Stimulated activated naive CD4-positive, alpha-beta T cell (primary cell): ENCODE measurements around the gene CNOT3.
"Not testable (repeated sequence)": the region's sequence is repeated elsewhere in the genome, so short reads cannot be mapped to it uniquely, and the experiment has no call there.

Experiments used
- DNase-seq, 6 experiments: peaks; one replicate each; lab custom pipeline; 2025; lab: John Stamatoyannopoulos, UW

The CNOT3 gene

DNA sequence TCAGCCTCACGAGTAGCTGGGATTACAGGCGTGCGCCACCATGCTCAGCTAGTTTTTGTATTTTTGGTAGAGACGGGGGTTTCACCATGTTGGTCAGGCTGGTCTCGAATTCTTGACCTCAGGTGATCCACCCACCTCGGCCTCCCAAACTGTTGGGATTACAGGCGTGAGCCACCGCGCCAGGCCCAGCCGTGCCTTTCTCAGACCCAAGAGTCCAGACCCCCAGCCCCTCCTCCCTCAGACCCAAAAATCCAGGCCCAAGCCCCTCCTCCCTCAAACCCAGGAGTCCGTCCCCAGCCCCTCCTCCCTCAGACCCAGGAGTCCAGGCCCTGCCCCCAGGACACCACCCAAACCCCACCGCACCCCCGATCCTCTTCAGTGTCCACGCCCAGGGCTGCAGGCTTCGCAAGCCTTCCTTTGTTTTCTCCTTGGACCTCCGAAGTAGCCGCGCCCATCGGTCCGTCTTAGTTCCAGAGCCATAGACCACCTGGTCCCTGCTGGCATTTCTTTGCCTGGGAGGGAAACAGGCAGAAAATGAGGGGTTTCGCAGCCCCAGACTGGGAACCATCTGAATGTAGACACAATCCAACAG, 31.7 kb downstream of the CNOT3 start:
- no peak for DNase-seq

DNA sequence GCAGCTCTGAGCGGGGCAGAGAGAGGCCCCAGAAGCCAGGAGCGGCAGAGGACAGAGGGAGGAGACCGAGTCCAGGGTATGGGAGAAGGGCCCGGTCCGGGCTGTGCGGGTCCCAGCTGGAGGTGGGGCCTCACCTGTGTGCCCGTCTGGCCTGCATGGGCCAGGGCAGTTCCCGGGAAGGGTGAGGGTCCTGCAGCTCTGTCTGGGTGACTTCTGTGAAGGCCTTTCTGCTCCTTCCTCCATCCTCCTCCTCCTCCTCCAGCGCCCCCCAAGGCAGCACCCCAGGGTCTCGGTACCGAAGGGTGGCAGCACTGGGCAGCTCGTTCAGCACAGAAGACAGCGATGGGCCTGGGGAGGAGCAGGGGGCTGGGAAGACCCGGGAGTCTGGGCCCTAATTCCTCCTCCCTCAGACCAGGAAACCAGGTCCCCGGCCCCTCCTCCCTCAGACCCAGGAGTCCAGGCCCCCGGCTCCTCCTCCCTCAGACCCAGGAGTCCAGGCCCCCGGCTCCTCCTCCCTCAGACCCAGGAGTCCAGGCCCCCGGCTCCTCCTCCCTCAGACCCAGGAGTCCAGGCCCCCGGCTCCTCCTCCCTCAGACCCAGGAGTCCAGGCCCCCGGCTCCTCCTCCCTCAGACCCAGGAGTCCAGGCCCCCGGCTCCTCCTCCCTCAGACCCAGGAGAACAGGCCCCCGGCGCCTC, 34.3 kb downstream of the CNOT3 start:
- DNase-seq: not testable (repeated sequence)

DNA sequence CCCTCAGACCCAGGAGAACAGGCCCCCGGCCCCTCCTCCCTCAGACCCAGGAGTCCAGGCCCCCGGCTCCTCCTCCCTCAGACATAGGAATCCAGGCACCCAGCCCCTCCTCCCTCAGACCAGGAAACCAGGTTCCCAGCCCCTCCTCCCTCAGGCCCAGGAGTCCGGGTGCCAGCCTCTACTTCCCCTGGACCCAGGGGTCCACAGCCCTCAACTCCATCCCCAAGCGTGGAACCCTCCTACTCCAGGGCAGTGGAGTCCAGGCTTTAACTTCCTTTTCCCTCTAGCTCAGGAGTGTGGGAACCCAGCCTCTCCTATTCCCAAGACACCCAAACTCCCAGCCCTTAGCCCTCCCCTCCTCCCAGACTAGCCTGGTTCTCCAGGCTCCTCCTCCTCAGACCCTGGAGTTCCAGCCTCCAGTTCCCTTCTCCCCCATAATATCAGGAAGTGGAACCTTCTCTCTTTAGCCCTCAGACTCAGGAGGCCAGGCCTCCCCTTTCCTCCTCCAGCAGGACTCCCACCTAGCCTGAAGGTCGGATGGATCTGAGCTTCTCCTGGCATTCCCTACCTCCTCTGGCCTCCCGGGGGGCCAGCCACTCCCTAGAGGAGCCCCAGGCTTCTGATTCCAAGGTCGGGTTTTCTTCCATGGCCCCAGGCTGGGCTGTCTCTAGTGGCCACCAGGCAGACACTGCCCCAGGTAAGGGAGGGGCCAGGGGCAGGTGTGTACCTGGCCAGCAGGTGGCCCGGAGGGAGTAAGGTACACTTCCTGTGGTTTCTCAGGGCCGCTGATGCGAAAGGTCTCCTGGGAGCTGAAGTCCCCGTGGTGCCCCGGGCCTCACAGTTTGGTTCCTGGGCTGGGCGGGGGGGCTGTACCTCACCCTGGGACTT, 35.2 kb downstream of the CNOT3 start, which contains the start of gene TMC4:
Gene TMC4 (minus strand): TSS at position 690 of the 888 bp plus-strand sequence. CDS start 43 bp downstream, at position 647.
- no peak for DNase-seq

DNA sequence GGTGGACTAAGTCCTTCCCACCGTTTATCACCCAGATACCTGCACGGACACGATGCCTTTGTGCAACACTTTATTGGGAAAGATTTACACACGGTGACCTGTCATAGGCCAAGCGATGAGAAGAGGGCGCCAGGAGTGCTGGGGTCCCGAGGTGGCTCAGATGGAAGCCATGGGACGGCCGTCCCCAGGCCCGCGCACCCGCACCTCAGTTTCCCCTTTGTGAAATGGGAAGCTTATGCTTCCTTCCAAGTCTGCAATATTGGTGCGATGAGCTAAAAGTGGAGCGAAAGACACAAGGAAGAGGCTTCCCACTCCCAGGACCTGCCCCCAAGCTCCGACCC, 35.8 kb downstream of the CNOT3 start:
- DNase-seq: no peak

DNA sequence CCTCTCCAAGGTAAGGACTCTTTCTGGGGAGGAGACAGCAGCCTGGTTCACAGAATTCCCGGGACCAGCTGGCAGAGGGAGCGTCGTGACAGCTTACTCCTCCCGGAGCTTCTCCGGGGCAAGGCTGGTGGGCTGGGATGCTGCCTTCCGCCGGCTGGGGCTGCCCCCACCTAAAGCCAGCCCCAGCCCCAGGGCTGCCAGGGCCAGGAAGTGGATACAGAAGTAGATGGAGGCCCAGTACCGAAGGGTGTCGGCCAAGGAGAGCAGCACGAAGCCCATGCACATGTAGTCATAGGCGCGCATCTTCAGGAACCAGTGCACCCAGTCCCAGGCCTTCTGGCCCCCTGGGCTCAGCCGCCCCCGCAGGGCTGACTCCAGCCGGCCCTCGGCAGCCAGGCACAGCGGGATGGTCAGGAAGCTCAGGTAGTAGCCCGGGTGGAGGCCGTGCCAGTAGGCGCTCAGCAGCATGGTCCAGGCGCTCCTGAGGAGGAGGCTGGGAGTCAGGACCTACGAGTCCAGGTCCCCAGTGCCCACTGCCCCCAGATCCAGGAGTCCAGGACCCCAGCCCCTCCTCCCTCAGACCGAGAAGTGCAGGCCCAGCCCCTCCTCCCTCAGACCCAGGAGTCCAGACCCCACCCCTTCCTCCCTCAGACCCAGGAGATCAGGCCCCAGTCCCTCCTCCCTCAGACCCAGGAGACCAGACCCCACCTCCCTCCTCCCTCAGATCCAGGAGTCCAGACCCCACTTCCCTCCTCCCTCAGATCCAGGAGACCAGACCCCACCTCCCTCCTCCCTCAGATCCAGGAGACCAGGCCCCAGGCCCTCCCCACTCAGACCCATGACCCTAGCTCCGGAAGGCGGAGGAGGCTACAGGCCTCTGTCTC, 36.6 kb downstream of the CNOT3 start:
- no peak for DNase-seq

DNA sequence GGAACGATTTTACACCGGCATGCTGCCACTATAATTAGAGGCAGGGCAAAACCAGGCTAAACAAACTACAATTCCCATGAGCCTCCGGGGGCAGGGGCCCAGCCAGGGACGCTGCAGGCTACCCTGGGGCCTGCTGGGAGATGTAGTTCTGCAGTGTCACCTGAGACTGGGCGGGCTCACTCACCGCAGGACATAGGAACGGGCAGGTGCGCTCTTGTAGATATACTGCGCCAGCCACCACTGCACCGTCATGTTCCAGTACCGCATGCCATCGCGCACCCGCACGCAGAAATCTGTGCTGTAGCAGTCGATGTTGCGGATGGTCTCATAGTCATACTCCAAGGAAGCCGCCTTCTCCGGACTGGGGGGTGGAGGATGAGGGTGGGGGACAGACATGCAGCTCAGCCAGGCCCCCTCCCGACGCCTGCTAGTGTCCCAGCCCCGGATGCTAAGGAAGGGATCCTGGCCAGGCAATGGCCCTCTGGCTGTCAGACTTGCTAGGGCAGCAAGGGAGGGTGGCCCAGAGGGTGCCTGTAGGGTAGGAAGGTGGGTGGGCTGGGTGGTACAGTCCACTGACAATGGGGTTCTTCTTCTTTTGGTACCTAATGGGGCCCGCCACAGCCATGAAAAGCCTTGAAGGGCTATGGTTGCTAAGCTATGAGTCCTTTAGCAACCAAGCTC, 41.2 kb downstream of the CNOT3 start:
- peak; percentile 5 to 46 (median 32) for DNase-seq

DNA sequence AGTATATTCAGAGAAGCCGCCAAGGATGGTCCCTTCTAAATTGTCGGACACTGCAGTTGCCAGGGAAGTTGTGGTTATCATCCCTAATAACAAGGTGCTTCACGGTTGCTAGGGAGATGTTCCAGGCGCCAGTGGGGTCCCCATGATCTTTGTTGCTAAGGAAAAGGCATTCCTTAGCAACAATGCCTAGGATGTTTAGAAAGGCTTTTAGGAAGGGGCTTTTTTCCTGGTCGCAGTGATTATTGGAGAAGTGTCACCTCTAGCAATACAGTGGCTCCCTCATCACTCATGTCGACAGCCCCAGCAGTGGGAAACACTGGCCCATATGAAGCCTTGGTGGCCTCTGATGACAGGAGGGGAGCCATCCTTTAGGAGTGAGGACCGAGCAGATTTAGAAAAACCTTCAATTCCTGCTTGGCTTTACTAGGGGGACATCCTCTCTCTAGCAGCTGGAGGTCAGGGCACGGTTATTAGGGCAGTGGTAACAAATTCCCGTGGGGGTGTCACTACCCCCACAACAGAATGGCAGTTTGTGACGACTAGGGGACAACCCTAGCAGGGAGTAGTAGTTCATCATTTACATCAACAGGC, 41.8 kb downstream of the CNOT3 start:
- DNase-seq: no peak

DNA sequence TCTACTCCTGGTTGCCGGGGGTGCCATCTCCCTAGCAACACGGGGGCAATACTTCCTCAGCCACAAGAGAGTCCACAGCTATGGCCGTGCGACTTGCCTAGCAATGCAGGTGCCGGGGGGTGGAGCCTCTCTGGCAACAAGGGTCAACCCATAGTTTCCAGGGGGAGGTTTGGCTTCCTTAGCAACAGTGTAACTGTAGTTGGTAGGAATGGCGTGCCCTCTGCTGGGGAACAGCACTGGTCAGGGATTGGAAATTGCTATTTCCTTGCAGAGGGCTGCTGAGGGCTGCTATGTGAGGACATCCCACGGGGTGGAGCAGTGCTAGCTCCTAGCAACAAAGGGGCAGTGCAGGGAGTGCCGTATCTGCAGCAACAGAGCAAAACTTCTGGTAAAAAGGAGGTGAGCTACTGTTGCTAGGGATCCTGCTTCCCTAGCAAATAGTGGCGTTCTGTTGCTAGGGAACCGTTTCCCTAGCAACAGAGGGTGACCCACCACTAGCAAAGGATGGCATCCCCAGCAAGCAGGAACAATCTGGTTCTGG, 42.4 kb downstream of the CNOT3 start:
- DNase-seq: no peak

DNA sequence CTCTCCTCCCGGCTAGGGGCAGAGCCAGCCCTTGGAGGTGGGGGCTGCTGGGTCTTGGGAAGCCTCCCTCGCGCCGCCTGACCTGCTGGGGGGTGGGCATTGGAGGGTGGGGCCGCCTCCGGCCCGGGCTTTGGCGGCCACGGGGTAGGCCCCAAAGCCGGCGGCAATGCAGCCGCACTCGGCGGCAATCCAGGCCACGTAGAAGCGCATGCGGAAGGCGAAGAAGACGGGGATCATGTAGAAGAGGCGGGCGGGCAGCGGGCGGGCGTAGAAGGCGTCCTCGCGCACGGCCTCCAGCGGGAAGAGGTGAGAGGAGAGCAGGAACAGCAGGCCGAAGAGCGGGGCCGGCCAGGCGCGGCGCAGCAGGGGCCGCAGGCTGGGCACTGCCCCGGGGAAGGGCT, 43.1 kb downstream of the CNOT3 start:
- DNase-seq: no peak

DNA sequence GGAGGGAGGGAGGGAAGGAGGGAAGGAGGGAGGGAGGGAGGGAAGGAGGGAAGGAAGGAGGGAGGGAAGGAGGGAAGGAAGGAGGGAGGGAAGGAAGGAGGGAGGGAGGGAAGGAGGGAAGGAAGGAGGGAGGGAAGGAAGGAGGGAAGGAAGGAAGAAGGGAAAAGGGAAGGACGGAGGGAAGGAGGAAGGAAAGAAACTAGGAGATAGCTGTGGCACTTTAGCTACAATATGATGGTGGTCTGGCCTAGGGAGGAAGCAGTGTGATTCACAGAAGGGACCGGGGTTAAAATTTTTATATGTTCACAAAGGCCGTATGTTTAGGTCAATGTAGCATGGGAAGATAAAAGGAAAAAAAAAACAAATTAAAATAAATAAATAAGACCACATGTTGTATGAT, 44.3 kb downstream of the CNOT3 start:
- not testable (repeated sequence) for DNase-seq

DNA sequence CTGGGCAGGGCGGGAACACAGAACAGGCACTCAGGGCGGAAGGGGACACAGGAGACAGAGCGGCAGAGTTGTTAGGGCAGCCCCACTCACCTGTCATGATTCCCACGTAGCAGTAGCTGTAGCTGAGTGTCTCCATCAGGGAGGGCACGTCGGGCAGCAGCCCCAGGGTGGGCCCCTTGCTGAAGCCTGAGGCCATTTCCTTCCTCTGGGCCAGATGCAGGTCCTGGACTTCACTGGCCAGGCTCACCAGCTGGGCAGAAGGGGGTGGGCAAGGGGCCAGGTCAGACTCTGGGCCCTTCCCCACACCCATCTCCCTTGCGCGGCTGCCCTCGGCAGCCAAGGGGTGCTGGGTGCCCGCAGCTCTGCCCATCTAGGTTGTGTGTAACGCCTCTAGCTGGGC, 45.9 kb downstream of the CNOT3 start:
- no peak for DNase-seq

DNA sequence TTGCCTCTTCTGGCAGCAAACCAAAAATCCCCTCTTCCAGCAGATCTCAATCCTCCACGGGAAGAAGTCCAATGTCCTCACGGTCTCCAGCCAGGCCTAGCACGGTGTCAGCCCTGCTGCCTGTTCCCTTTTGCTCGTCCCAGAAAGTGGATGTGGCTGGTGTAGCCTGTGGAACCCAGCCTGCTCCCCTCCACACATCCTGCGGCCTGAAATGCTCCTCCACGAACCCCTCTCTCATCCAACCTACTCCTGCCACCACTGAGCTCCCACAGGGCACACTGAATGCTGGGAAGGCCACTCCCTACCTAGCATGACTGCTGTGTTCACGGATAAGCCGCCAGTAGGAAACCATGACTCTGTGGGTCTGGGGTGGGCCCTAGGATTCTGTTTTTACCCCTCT, 48.8 kb downstream of the CNOT3 start:
- no peak for DNase-seq

DNA sequence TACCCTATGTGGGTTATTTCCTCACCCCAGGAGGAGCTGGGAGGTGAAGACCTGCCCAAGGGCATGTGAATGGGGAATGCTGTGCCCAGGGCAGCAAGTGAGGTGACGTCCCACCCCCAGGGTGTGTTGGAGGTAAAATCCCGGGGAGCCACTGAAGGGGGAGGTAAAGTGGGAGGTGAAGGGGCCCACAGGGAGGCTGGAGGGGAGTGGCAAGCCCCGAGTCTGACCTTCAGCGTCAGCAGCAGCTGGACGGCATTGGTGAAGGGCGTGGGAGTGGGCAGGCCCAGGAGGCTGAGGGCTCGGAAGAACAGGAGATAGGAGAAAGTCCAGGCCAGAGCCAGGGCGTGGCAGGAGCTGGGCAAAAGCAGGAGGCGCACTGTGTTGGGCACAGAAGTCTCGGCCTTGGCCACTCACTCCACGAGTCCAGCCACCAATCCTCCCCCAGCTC, 49.4 kb downstream of the CNOT3 start:
- no peak for DNase-seq

DNA sequence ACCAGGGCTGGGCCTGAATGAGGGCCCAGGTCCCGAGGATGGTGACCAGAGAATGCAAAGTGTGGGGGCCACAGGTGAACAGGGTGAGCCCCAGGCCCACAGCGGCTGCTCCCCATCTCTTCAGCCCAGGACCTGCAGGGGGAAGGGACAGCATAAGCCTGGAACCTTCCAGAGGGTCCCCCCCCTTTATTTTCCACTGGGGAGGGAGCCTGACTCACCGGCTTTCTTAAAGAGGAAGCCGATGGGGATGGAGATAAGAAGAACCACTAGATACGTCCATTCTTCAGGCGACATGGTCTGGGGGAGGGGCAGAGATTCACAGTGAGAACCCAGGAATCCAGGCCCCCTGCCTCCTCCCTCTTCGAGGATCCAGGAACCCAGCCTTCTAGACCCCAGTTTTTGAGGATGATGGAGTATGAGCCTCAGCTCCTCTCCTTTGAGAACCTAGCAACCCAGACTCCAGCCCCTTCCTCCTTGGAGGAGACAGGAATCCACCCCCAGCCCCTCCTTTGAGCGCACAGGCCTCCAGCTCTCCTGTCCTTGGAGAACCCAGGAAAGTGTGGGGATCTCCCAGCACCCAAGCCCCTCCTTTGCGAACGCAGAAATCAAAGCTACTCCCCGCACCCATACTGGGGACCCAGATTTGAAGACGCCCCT, 50.8 kb downstream of the CNOT3 start:
- DNase-seq: peak in 2 of 6 experiments; percentile 41 to 47

DNA sequence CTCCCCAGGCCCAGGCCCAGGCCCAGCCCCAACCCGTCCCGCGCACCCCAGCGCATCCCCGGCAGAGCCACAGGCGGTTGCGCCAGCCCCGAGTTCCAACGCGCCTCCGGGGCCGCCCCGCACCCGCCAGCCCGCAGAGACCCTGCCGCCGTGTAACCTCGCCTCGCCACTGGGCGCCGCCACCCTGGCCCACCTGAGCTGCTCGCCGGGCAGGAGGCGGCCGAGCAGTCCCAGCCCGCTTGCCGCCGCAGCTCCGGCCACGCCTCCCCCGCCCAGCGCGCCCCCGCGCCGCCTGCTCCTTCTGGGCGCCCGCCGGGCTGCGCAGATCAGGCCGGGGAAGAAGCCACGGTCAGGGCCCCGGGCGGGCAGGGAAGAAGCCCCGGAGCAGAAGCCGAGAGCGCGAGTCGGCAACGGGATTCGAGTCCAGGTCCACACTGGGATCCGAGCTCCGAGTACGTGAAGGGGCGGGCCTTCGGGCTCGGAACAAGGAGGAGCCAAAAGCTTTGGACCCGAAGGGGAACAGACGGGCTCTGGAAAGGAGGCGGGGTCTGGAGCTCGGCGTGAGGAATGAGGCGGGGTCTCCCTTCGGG, 51.7 kb downstream of the CNOT3 start, which contains the start of gene MBOAT7:
Gene MBOAT7 (minus strand): TSS at position 436 of the 590 bp plus-strand sequence. CDS start 1,072 bp downstream, outside the sequence.
- peak in 1 of 6 experiments; percentile 59 for DNase-seq

DNA sequence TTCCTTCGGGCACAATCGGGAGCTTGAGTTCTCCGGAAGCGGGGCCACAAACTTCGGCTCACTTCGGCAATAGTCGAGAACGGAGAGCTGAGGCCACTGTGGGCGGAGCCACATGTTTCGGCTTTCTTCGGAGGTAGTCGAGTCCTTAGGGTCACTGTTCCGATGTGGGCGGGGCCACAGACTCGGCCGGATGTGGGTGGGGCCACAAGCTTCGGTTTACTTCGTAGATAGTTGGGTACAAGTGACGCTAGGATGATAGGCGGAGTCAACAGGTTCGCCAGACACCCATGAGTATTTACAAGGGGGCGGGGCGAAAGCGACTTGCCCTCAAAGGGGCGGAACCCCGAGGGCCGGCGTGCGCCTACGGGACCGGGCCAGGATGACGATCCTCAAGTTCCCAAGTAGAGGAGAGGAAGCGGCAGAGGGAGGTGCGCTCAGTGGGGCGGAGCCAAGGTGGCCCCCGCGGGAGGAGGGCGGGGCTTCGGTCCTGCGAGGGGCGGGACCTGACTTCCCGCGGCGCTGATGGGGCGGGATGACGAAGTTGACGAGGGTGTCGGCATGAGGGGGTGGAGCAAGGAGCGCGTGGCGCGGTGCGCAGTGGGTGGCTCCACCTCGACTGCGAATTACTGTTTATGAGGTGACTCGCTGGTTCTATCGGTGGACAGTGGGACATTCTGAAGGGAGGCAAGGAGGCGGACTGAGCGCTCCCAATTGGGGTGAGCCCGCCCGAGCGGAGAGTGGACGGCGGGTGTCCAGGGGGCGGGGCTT, 52.4 kb downstream of the CNOT3 start:
- peak; percentile 100 for DNase-seq

DNA sequence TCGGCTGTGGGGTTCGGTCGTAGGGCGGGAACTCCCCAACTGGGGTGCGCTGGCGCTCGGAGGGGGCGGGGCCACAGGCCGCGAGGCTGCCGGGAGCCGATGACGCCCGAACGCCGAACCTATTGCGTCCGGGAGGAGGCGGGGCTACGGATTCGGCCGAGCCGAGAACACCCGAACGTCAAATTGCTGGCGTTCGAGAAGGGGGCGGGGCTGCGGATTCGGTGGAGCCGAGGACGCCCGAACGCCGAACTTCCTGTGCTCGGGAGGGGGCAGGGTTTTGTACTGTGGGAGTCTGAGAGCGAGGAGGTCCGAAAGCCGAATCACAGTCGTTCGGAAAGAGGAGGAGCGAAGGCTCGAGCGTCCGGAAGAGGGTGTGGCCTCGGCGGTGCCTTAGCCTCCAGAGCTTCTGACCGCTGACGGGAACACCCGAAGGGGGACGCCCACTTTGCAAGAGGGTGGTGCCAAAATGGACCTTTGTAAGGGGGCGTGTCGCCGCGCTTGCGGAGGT, 53.0 kb downstream of the CNOT3 start:
- peak; percentile 100 for DNase-seq
